ENCODE data around the gene PCDH9.

DNA sequence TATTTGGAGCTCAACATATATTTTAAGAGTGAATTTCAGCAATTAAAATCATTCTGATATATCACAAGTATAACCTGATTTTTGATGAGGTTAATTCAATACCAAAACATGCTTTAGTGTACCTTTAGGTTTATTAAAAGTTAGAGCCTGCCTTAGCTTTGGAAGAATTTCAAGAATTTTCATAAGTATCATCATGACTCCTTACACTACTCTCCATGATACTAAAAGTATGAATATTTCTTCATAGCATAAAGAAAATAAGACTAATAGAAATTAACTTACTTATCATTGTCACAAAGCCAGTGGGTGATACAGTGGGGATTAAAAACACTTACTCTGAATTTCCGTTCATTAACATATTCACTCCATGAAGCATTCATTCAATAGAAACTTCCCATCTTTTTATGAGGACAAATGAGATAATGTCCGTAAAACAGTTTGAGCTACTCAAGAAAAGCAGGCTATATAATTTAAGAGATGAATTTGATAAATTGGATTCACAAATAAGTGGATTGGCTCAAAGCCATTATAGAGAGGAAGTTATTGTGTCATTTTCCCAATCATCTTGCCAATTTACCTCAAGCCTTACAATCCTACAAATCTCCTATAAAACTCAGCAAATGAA is 214.0 kb downstream of the PCDH9 start:
- TF ChIP-seq, protein P1, sequence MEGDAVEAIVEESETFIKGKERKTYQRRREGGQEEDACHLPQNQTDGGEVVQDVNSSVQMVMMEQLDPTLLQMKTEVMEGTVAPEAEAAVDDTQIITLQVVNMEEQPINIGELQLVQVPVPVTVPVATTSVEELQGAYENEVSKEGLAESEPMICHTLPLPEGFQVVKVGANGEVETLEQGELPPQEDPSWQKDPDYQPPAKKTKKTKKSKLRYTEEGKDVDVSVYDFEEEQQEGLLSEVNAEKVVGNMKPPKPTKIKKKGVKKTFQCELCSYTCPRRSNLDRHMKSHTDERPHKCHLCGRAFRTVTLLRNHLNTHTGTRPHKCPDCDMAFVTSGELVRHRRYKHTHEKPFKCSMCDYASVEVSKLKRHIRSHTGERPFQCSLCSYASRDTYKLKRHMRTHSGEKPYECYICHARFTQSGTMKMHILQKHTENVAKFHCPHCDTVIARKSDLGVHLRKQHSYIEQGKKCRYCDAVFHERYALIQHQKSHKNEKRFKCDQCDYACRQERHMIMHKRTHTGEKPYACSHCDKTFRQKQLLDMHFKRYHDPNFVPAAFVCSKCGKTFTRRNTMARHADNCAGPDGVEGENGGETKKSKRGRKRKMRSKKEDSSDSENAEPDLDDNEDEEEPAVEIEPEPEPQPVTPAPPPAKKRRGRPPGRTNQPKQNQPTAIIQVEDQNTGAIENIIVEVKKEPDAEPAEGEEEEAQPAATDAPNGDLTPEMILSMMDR (IDR thresholded peaks at IDR 0.05 in 8 of 11, conservative IDR thresholded peaks at IDR 0.05 in 3 of 11) = no peak
- no peak for TF ChIP-seq POLR2AphosphoS5 (IDR thresholded peaks at IDR 0.05)
